Esophagus squamous epithelium (tissue), 4 donors: ENCODE measurements around the gene DKC1.

Experiments used
- CTCF ChIP-seq, 6 experiments: fragments of 450-650 bp in 4 of 6; fragments of 200-600 bp in 2 of 6; sonication (generic) in 2 of 6; IDR thresholded peaks; one replicate each; pipeline ENCODE4 v1.5.1; 2016 to 2019; ENCODE audit warnings: antibody characterized with exemption in 6 of 6, mild to moderate bottlenecking in 4 of 6, moderate library complexity in 4 of 6
- POLR2A ChIP-seq, 4 donors: fragments of 450-650 bp; IDR thresholded peaks; one replicate each; pipeline ENCODE4 v1.6.1; 2017; ENCODE audit warnings: antibody characterized with exemption in 4 of 4, mild to moderate bottlenecking in 4 of 4, moderate library complexity in 3 of 4

- no peak for TF ChIP-seq CTCF (IDR thresholded peaks at IDR 0.05)
- TF ChIP-seq POLR2A (IDR thresholded peaks at IDR 0.05): no peak
These were observed 34.3 kb downstream of the DKC1 start for GRCh38 chrX:154797006-154797405.
